Spleen (tissue), 11 donors: ENCODE measurements around the gene ZNF160. TPM values are rescaled to one million over a fixed set of nuclear protein-coding genes. Genes with fewer than 3 reads are reported as not detected.
"Not testable (repeated sequence)": the region's sequence is repeated elsewhere in the genome, so short reads cannot be mapped to it uniquely, and the experiment has no call there.

Experiments used
- DNase-seq: peaks from one replicate; pipeline ENCODE4 v3.0.0-alpha.2; 2020
- H3K27ac ChIP-seq, 8 donors: fragments of 200-600 bp; sonication (generic) in 7 of 8; 1 replicate in 4 of 8; 2 replicates in 4 of 8; pipeline versions ENCODE4 v1.5.0 to v1.8.0; 2016 to 2021; ENCODE audit warnings: inconsistent platforms in 4 of 8, mild to moderate bottlenecking in 4 of 8, moderate library complexity in 1 of 8
- H3K27me3 ChIP-seq, 7 donors: fragments of 200-600 bp; sonication (generic) in 6 of 7; replicated peaks in 1 of 7; 1 replicate in 4 of 7; 2 replicates in 3 of 7; pipeline versions ENCODE4 v1.5.0 to v1.8.0; 2016 to 2021; ENCODE audit warnings: inconsistent platforms in 3 of 7, mild to moderate bottlenecking in 1 of 7
- H3K36me3 ChIP-seq, 6 donors: fragments of 200-600 bp; sonication (generic) in 5 of 6; 1 replicate in 4 of 6; 2 replicates in 2 of 6; pipeline versions ENCODE4 v1.5.0 to v1.8.0; 2016 to 2021; ENCODE audit warnings: inconsistent platforms in 2 of 6
- H3K4me1 ChIP-seq, 6 donors: fragments of 200-600 bp; sonication (generic) in 5 of 6; 1 replicate in 3 of 6; 2 replicates in 3 of 6; pipeline versions ENCODE4 v1.5.0 to v1.8.0; 2016 to 2021; ENCODE audit warnings: inconsistent platforms in 3 of 6
- H3K4me3 ChIP-seq, 8 donors: fragments of 200-600 bp; sonication (generic) in 7 of 8; 1 replicate in 4 of 8; 2 replicates in 4 of 8; pipeline versions ENCODE4 v1.5.0 to v1.8.0; 2016 to 2021; ENCODE audit warnings: inconsistent platforms in 4 of 8, mild to moderate bottlenecking in 4 of 8, moderate library complexity in 2 of 8
- H3K9me3 ChIP-seq, 8 donors: fragments of 200-600 bp; sonication (generic) in 7 of 8; 1 replicate in 4 of 8; 2 replicates in 4 of 8; pipeline versions ENCODE4 v1.5.0 to v1.8.0; 2016 to 2021; ENCODE audit warnings: inconsistent platforms in 4 of 8
- POLR2A ChIP-seq, 3 donors: fragments of 450-650 bp; IDR thresholded peaks; one replicate each; pipeline ENCODE4 v1.5.1; 2017; ENCODE audit warnings: antibody characterized with exemption in 3 of 3, mild to moderate bottlenecking in 1 of 3
- POLR2AphosphoS5 ChIP-seq, 3 donors: sonication (generic); formaldehyde crosslinking; IDR thresholded peaks; one replicate each; pipeline ENCODE4 v1.5.1; 2017; ENCODE audit warnings: antibody characterized with exemption in 3 of 3
- WGBS, 5 donors: extraction: QIAGEN DNeasy Blood & Tissue Kit in 3 of 5; methylation state at CpG; one replicate each; pipeline versions ENCODE4 v1.1.5 to v1.1.7; 2013 to 2018; 5-methylcytosine and 5-hydroxymethylcytosine counted together
- intact Hi-C: fragments of 100-400 bp; cut with DNase I; formaldehyde crosslinking; loops from one replicate; pipeline ENCODE4 v1.15.0; 2023; ENCODE audit warnings: low total_unique reads
- polyA plus RNA-seq, 3 donors: library from polyadenylated mRNA; stranded (reverse); fragments of 200-250 nt; gene quantifications; one replicate each; pipeline ENCODE4 v1.2.1, GENCODE V29; 2013
- total RNA-seq, 7 donors: library from RNA; depleted of rRNA in 3 of 7; stranded (reverse); fragments of >200 nt in 3 of 7; fragmentation: NEBNext Ultra II Directional in 4 of 7; extraction: Animal tissue kit (Norgen Biotek cat#: 25700) in 4 of 7; gene quantifications; one replicate each; pipeline versions ENCODE4 v1.1.0 to v1.2.1, GENCODE V29; 2016 to 2021
- TF ChIP-seq, protein P1 (sequence below), 11 experiments: fragments of 200-600 bp in 7 of 11; fragments of 450-650 bp in 4 of 11; sonication (generic) in 4 of 11; IDR thresholded peaks in 8 of 11; conservative IDR thresholded peaks in 3 of 11; 1 replicate in 7 of 11; 2 replicates in 4 of 11; pipeline versions ENCODE4 v1.4.0 to v1.8.0; 2016 to 2021; ENCODE audit warnings: antibody characterized with exemption in 11 of 11, inconsistent platforms in 4 of 11, mild to moderate bottlenecking in 1 of 11
- donor health status: healthy with polysubstance abuse.
- donor health status: DM: no; HTN: no; CAD: no; lungs with moderate emphysema.
- donor health status: DM: no; HTN: no; CAD: no.
- donor health status: Bipolar disorder and iron deficiency.
- donor health status: healthy.
- donor health status: DM: no; HTN: no; CAD: no.
- donor health status: DM: yes; HTN: yes; CAD: no.

The ZNF160 gene
- total and polyA plus RNA-seq, 10 donors: 14.4 to 154 (median 87.7) TPM

- TF ChIP-seq POLR2A (IDR thresholded peaks at IDR 0.05) (no peak), POLR2AphosphoS5 (IDR thresholded peaks at IDR 0.05) (no peak)
- TF ChIP-seq, protein P1, sequence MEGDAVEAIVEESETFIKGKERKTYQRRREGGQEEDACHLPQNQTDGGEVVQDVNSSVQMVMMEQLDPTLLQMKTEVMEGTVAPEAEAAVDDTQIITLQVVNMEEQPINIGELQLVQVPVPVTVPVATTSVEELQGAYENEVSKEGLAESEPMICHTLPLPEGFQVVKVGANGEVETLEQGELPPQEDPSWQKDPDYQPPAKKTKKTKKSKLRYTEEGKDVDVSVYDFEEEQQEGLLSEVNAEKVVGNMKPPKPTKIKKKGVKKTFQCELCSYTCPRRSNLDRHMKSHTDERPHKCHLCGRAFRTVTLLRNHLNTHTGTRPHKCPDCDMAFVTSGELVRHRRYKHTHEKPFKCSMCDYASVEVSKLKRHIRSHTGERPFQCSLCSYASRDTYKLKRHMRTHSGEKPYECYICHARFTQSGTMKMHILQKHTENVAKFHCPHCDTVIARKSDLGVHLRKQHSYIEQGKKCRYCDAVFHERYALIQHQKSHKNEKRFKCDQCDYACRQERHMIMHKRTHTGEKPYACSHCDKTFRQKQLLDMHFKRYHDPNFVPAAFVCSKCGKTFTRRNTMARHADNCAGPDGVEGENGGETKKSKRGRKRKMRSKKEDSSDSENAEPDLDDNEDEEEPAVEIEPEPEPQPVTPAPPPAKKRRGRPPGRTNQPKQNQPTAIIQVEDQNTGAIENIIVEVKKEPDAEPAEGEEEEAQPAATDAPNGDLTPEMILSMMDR (IDR thresholded peaks at IDR 0.05 in 8 of 11, conservative IDR thresholded peaks at IDR 0.05 in 3 of 11): no peak
- WGBS, 5 donors: 63 to 91% (median 73%) methylated on average over 3 to 4 of the region's 4 CpGs
- Histone ChIP-seq H3K4me1 (peaks cover 0 to 29% (median 13%) of the 10 kb centered on the region in 6 donors), H3K9me3 (peaks cover 0 to 63% (median 39%) of the 10 kb centered on the region in 8 donors), H3K27me3 (peaks cover 0 to 10% (median 0%) of the 10 kb centered on the region in 7 donors), H3K27ac (peak overlapping the region in 6 of 8 donors; percentile 22 to 88 (median 86)), H3K36me3 (no peaks in the 10 kb centered on the region), H3K4me3 (peak overlapping the region in 1 of 8 donors; percentile 69)
- DNase-seq: no peak
- intact Hi-C loops: loop anchor here (10.0 kb wide), 1 partner anchor 56 kb away; no protein-coding TSS in a partner anchor
Measured at GRCh38 chr19:53131085-53131590, 27.9 kb upstream of the ZNF160 start.

DNA sequence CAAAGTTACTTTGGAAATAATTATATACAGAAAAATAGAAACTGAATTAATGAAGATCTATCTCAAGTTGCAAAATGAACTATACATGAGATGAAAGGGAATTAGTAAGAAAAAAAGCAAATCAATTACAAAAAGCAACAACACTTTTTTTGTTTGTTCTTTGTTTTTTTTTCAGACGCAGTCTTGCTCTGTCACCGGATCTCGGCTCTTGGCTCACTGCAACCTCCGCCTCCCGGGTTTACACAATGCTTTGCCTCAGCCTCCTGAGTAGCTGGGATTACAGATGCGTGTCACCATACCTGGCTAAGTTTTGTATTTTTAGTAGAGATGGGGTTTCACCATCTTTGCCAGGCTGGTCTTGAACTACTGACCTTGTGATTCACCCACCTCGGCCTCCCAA lies 27.3 kb upstream of the ZNF160 start:
- peaks cover 0 to 31% (median 13%) of the 10 kb centered on the region in 6 donors for H3K4me1 ChIP-seq
- DNase-seq: no peak
- H3K9me3 ChIP-seq: peaks cover 0 to 61% (median 33%) of the 10 kb centered on the region in 8 donors
- 77 to 85% (median 80%) methylated on average over 7 of the region's 7 CpGs for WGBS, 5 donors
- H3K36me3 ChIP-seq: no peaks in the 10 kb centered on the region
- no peak for TF ChIP-seq POLR2A (IDR thresholded peaks at IDR 0.05)
- peak in 2 of 3 donors; percentile 58 to 61 for TF ChIP-seq POLR2AphosphoS5 (IDR thresholded peaks at IDR 0.05)
- peaks cover 0 to 10% (median 0%) of the 10 kb centered on the region in 7 donors for H3K27me3 ChIP-seq
- intact Hi-C loops: loop anchor here (10.0 kb wide), 1 partner anchor 56 kb away; no protein-coding TSS in a partner anchor
- peak overlapping the region in 5 of 8 donors; percentile 82 to 88 (median 86) for H3K27ac ChIP-seq
- no peak overlapping the region for H3K4me3 ChIP-seq

DNA sequence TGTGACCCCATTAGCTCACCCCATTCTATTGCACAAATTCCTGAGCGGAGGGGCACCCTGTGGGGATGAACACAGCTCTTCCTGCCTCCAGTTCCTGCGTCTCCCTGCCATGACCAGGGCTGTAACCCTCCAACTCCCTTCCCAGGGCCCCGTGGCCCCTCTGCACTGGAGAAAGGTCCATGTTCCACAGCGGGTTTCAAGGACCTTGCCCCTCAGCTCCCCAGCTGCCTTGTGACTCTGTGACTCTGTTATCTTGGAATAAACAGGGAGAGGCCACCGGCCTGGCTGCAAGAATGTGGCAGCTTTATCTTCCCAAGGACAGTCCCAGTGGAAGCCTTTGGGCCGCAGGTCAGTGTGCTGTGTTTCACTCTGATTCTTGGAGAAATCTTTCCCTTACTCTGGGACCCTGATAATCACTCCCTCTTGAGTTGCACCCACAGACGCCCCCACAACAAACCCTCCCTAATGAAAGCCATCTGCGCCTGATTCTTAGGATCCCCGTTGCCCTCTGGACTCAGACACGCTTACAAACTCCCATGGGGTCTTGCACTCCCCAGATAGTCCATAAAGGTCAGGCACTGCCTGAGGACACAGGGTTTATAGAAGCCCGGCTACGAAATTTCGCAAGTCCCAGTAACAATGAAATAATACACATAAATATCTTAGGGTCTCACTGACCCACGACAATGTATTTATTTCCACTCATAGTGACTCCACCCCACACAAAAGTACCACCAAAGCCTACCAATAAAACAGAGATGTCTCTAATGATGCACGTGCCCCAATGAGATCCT lies 23.7 kb upstream of the ZNF160 start:
- Histone ChIP-seq H3K9me3 (peaks cover 0 to 61% (median 7%) of the 10 kb centered on the region in 8 donors), H3K4me1 (peaks cover 0 to 41% (median 12%) of the 10 kb centered on the region in 6 donors), H3K27ac (peak overlapping the region in 6 of 8 donors; percentile 3 to 75 (median 62))
- H3K27me3 ChIP-seq, H3K4me3 ChIP-seq, DNase-seq, intact Hi-C loops, H3K36me3 ChIP-seq: not testable (repeated sequence)
- 68 to 79% (median 72%) methylated on average over 8 to 9 of the region's 15 CpGs for WGBS, 5 donors

DNA sequence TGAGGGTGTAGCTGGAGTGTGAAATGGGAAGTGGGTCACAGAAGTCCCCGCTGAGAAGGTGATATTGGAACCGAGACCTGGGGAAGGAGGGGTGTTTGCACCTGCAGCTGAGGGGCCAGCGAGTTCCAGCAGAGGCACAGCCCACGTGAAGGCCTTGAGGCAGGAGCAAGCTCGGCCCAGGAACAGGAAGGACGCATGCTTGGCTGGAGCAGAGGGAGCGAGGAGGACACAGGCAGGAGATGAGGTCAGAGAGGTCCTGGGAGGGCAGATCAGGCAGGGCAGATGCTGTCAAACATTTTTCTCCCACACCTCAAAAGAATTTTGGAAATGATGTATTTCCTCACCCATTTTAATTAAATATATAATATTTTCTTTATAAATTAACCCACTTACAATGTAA lies 20.2 kb upstream of the ZNF160 start:
- H3K27ac ChIP-seq: peak overlapping the region in 6 of 8 donors; percentile 9 to 63 (median 58)
- H3K9me3 ChIP-seq: peaks cover 0 to 69% (median 18%) of the 10 kb centered on the region in 8 donors
- peak; percentile 76 for DNase-seq
- TF ChIP-seq POLR2A (IDR thresholded peaks at IDR 0.05) (no peak), POLR2AphosphoS5 (IDR thresholded peaks at IDR 0.05) (peak; percentile 60 to 76 (median 65))
- intact Hi-C loops: no loop called here
- H3K4me1 ChIP-seq: peaks cover 0 to 27% (median 3%) of the 10 kb centered on the region in 6 donors
- H3K36me3 ChIP-seq: no peaks in the 10 kb centered on the region
- 54 to 76% (median 69%) methylated on average over 7 of the region's 7 CpGs for WGBS, 5 donors
- H3K4me3 ChIP-seq: no peak overlapping the region
- no peaks in the 10 kb centered on the region for H3K27me3 ChIP-seq

- H3K27ac ChIP-seq: no peak overlapping the region
- 89 to 98% (median 94%) methylated on average over 2 of the region's 2 CpGs for WGBS, 5 donors
- TF ChIP-seq, protein P1 (IDR thresholded peaks at IDR 0.05 in 8 of 11, conservative IDR thresholded peaks at IDR 0.05 in 3 of 11): no peak
- TF ChIP-seq POLR2A (IDR thresholded peaks at IDR 0.05): no peak
- TF ChIP-seq POLR2AphosphoS5 (IDR thresholded peaks at IDR 0.05): no peak
- no peaks in the 10 kb centered on the region for H3K27me3 ChIP-seq
- no peaks in the 10 kb centered on the region for H3K4me1 ChIP-seq
- peaks cover 7 to 71% (median 25%) of the 10 kb centered on the region in 6 donors for H3K36me3 ChIP-seq
- no peak for DNase-seq
- H3K4me3 ChIP-seq: no peak overlapping the region
- intact Hi-C loops: no loop called here
- peaks cover 0 to 91% (median 53%) of the 10 kb centered on the region in 8 donors for H3K9me3 ChIP-seq
Measured at GRCh38 chr19:53112286-53112685, 9.1 kb upstream of the ZNF160 start.
